Hematopoietic multipotent progenitor cell (in vitro differentiated cells): ENCODE data around the gene SUSD6. TPM values are rescaled to one million over a fixed set of nuclear protein-coding genes. Genes with fewer than 3 reads are reported as not detected.
"Not testable (repeated sequence)": the region's sequence is repeated elsewhere in the genome, so short reads cannot be mapped to it uniquely, and the experiment has no call there.

Experiments
- DNase-seq, 3 donors: peaks; one replicate each; pipeline ENCODE4 v3.0.0-alpha.2; 2011 to 2015; ENCODE audit warnings: low read depth in 2 of 3, low spot score in 2 of 3
- total RNA-seq: library from RNA; depleted of rRNA; stranded (reverse); fragments of >200 nt; gene quantifications from one replicate; pipeline ENCODE4 v1.2.3, GENCODE V29; 2012

The SUSD6 gene
- total RNA-seq, 1 donor: 23.4 TPM

GRCh38 chr14:69647213-69647612 lies 35.8 kb downstream of the SUSD6 start:
- no peak for DNase-seq

GRCh38 chr14:69647642-69648041 lies 36.2 kb downstream of the SUSD6 start:
- DNase-seq: not testable (repeated sequence)

GRCh38 chr14:69648480-69649451 lies 37.4 kb downstream of the SUSD6 start:
- no peak for DNase-seq

- DNase-seq: no peak
Observed at GRCh38 chr14:69650948-69651369, 39.6 kb downstream of the SUSD6 start.

GRCh38 chr14:69651664-69652063 lies 40.3 kb downstream of the SUSD6 start:
- DNase-seq: no peak

GRCh38 chr14:69652942-69653684 lies 41.7 kb downstream of the SUSD6 start:
- DNase-seq: no peak

GRCh38 chr14:69654116-69654515 lies 42.7 kb downstream of the SUSD6 start:
- no peak for DNase-seq

- no peak for DNase-seq
Observed at GRCh38 chr14:69657950-69658355, 46.6 kb downstream of the SUSD6 start.

- no peak for DNase-seq
Observed at GRCh38 chr14:69658664-69659261, 47.4 kb downstream of the SUSD6 start.

- DNase-seq: no peak
Observed at GRCh38 chr14:69660344-69661193, 49.2 kb downstream of the SUSD6 start.

GRCh38 chr14:69661194-69661537 lies 49.8 kb downstream of the SUSD6 start:
- DNase-seq: no peak

- no peak for DNase-seq
Observed at GRCh38 chr14:69662636-69663299, 51.4 kb downstream of the SUSD6 start.

GRCh38 chr14:69663300-69663643 lies 51.9 kb downstream of the SUSD6 start:
- DNase-seq: no peak

- no peak for DNase-seq
Observed at GRCh38 chr14:69664265-69664664, 52.9 kb downstream of the SUSD6 start.

GRCh38 chr14:69664865-69665526 lies 53.6 kb downstream of the SUSD6 start:
- no peak for DNase-seq

- DNase-seq: no peak
Observed at GRCh38 chr14:69665631-69666030, 54.2 kb downstream of the SUSD6 start.

GRCh38 chr14:69666112-69666511 lies 54.7 kb downstream of the SUSD6 start:
- no peak for DNase-seq

GRCh38 chr14:69666690-69667211 lies 55.4 kb downstream of the SUSD6 start:
- DNase-seq: no peak

- DNase-seq: peak in 1 of 3 donors; percentile 32
Observed at GRCh38 chr14:69667938-69668335, 56.5 kb downstream of the SUSD6 start.
